IPS-NIHi11 (cell line): ENCODE data around the gene FYCO1.

Experiments used
- DNase-seq: peaks from one replicate; pipeline ENCODE4 v3.0.0; 2012; ENCODE audit warnings: mixed read lengths, low spot score

Gene FYCO1

GRCh38 chr3:45885979-45886705 lies 109.5 kb downstream of the FYCO1 start, which contains the start of gene CCR9:
Gene CCR9 (plus strand): TSS chr3:45886543. CDS start chr3:45894934, 8,391 bp downstream.
- DNase-seq: no peak

- DNase-seq: no peak
Measured at GRCh38 chr3:45884368-45885201, 111.0 kb downstream of the FYCO1 start.

DNA sequence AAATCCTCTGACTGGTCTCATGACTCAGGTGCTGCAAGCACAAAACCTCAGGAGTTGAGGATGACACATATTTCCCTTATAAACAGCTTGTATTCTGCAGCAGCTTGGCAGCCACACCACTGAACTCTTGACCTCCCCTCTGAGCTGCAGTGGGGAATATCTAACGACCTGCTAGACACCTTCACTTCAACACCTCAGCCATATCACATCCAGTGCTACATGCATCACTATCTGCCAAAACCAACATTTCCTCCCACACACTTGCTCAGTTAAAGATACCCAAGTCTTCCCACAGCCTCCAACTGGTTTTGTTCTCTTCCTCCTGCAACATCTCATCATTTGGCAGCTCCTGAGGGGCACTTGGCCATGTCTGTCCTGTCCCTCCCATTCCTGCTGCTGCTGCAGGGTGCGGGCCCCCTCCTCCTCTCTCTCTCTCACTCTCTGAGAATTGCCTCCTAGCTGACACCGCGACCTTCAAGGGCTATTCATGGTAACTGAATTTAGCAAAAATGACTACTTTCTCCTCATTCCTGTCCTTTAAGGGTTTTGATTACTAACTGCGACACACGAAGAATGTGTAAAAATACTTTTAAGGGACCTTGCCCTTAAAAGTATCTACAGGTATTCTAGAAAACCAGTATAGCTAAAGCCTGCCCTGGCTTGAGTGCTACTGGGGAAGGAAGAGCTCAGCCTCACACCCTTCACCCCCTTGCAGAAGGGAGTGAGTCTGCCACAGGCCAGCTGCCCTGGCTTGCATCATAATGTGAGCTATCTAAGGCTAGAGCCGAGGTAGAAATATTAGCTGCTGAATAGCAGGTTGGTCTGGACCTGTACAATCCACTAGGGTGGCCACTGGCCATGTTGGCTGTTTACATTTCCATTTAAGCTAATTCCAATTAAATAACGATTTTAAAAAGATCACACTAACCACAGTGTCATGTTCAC lies 114.3 kb downstream of the FYCO1 start:
- no peak for DNase-seq

DNA sequence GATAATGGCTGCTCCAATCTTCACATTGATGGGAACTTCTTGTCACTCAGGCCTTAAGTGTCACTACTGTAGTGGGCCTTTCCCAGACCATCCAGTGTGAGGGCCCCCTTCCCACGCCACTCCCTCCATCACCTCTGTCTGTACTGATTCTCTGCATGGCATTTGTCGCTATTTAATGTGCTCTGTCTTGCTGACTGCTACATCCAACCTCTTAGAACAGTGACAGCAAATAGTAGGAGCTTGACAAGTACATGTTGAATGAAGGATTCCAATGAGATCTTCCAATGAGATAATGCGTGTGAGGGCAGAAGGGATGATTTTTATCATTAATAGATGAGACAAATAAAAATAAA lies 114.9 kb downstream of the FYCO1 start:
- no peak for DNase-seq

GRCh38 chr3:45878124-45878523 lies 117.5 kb downstream of the FYCO1 start:
- DNase-seq: no peak

- no peak for DNase-seq
Measured at GRCh38 chr3:45874677-45875346, 120.8 kb downstream of the FYCO1 start.

GRCh38 chr3:45873638-45874037 lies 122.0 kb downstream of the FYCO1 start:
- DNase-seq: no peak

GRCh38 chr3:45873036-45873435 lies 122.6 kb downstream of the FYCO1 start:
- DNase-seq: no peak

- no peak for DNase-seq
Measured at GRCh38 chr3:45872569-45872968, 123.1 kb downstream of the FYCO1 start.

GRCh38 chr3:45871780-45872179 lies 123.8 kb downstream of the FYCO1 start:
- DNase-seq: no peak

GRCh38 chr3:45870099-45870498 lies 125.5 kb downstream of the FYCO1 start:
- DNase-seq: no peak

DNA sequence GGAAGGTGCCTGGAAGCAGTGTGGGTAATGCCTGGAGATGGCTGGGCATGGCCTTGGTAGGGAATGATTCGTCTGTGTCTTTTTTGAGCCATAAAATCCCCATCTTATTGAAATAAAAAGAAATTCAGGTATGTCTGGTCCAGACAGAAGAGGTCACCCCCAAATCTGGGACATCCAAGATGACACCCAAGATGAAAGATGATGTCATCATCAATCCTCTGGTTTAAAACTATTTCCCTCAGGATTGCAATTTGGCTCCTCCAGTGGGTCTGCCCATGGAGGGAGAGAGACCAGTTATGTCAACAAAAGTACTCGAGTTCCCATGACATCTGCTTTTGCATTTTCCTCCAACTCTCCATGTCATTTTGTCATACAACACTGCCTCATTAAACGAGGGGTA lies 126.0 kb downstream of the FYCO1 start:
- DNase-seq: no peak

DNA sequence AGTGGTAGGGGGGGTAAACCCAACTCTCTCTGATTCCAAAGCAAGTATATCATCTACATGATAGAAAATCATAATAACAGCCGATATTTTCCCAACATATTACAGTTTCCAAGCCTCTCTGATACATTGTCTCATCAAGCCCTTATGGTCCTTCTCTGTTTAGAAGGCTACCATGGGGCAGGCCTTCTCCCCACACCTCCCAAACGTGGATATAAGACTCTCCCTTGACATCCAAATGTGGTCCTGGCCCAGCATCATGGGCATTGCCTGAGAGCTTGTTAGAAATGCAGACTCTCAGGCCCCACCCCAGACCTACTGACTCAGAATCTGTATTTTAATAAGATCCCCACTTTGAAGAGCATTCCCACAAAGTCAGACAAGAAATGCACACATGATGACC lies 127.0 kb downstream of the FYCO1 start:
- no peak for DNase-seq

DNA sequence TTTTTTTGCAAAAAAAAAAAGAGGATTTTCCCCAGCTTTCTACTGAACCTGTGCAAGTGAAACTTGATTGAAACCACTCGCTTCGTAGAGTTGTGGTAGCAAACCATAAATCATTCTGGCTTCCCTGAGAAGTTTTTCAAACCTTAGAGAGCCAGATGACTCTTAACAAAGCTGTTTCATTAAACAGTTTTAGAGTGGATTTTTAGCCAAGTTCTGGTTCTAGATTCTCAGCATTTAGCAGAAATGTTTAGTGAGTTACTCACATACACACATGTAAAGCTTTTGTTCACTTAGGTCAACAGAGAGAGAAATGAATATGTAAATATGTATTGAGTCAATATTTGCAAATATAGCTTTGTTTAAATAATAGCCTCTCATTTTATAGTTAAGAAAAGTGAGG lies 127.4 kb downstream of the FYCO1 start:
- DNase-seq: no peak
